GM21786 (cell line): ENCODE data around the gene DYNC1LI2.

Source experiments
- ATAC-seq: cut with Tn5 transposase; IDR thresholded peaks from one replicate; pipeline ENCODE4 v1.9.1; 2021; ENCODE audit not compliant: unreplicated experiment

The DYNC1LI2 gene

DNA sequence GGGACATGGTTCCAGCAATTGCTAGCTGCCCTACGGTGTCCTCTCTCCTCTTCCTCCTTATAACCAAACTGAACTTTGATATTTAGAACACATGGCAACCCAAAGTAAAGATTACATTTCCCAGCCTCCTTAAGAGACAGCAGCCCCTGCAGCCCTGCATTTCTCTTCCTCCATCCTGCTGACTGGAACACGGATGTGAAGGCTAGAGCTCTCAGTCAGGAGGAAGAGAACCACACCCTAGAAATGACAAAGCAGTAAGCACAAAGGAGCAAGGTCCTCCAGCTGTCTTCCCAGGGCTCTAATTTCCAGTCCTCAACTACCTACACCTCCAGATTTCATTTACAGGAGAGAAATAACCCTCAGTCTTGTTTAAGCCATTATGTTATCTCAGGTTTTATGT, 10.9 kb downstream of the DYNC1LI2 start:
- no peak for ATAC-seq

DNA sequence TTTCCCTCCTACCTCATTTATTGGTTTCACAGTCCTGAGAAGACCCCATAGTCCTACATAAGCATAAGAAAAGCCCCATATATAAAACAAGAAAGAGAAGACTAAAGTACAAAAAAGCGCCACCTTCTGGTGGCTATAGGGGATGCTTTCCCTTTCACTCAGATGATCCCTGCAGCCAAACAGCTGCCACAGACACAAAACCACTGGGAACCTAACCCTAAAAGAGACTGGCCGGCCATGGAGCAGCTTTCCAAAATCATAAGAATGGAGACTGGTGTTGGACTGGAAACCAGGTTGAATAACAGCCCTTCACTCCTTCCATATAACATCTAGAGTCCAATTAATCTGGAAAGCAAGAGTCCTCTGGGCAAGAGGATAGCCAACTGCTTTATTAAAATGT, 11.4 kb downstream of the DYNC1LI2 start:
- ATAC-seq = no peak

DNA sequence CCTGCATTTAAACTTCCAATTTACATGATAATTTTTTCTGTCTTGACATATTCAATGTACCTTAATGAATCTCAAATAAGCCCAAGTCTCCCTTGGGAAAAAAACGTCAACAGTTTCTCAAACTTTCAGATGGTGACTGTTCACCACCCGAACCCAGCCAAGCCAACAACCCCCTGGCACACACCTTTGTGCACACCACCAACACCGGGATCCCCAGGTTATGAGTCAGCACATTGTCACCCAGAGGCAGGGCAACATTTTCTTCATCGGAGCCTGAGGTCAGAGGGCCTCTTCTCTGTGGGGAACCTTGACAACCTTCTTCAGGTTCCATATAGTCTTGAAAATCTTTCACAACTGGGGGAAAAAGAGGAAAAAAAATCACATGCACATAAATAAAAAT, 15.5 kb downstream of the DYNC1LI2 start:
- ATAC-seq = no peak

GRCh38 chr16:66731101-66731500, 20.3 kb downstream of the DYNC1LI2 start:
- ATAC-seq = no peak

- no peak for ATAC-seq
Measured at GRCh38 chr16:66728804-66729203, 22.6 kb downstream of the DYNC1LI2 start.

DNA sequence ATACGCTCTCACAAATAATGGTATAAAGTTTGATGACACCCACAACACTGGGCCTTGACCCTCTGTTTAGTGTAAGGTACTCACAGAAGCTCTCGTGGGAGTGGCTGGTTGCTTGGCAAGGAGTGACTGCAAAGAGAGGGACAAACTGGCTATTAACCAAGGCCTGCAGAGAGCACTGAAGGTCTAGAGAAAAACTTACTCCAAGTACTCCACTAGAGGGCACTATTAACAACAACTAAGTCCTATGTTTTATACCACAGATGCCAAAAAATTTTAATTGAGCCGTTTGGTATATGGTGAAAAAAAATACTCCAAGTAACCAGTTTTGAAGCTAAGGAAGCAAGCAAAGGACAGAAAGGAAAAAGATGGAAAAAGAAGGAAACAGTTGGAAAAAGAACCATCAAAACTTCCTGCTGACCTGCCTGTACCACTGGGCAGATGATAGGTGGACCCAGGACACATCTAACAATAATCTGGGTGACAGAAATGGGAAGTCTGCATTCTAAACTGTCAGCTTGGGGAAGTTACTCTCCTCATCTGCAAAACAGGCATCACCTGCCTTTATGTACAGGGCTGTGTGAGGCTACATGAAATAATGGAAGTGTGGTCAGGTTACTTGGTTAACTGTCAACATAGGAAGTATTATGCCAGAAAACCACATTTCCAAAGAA, 23.2 kb downstream of the DYNC1LI2 start:
- ATAC-seq = peak; percentile 50

DNA sequence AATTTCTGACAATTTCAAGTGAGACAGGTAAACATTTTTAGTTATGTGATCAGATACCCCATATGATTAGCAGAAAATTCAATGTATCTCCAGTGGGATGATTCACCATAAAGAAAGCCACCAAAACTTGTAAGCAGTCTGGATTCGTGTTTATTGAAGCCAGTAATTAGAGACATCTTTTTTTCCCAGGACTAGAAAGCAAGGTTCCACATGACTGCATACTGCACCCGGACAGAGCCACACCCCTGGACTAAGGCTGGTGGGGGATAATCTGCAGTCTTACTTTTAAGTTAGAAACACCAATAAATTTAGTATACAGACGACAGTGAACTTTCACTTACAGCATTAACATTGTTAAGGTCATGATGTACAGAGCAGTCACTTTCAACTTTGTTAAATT, 30.6 kb downstream of the DYNC1LI2 start:
- no peak for ATAC-seq

- no peak for ATAC-seq
Measured at GRCh38 chr16:66719246-66719645, 32.2 kb downstream of the DYNC1LI2 start.

DNA sequence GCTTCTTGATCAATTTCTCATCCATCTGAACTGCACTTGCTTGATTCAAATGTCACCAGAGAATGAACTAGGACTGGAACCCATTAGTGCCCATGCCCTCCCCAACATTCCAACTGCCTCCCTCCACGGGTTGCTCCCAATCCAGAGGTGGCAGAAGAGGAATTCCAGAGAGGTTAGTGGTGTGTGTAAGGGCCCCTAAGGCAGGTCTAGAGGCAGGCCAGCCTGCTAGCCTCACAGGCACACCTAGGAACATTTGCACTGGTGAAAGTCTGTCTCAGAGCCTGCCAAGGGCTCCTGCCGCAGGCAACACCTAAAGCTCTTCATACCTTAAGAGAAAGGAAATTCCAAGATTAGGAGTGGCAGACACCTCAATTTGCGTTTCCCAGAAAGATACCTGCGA, 33.6 kb downstream of the DYNC1LI2 start:
- ATAC-seq = no peak

- no peak for ATAC-seq
Measured at GRCh38 chr16:66717112-66717675, 34.2 kb downstream of the DYNC1LI2 start.

- no peak for ATAC-seq
Measured at GRCh38 chr16:66714654-66715307, 36.6 kb downstream of the DYNC1LI2 start.

- ATAC-seq = no peak
Measured at GRCh38 chr16:66714062-66714461, 37.3 kb downstream of the DYNC1LI2 start.

DNA sequence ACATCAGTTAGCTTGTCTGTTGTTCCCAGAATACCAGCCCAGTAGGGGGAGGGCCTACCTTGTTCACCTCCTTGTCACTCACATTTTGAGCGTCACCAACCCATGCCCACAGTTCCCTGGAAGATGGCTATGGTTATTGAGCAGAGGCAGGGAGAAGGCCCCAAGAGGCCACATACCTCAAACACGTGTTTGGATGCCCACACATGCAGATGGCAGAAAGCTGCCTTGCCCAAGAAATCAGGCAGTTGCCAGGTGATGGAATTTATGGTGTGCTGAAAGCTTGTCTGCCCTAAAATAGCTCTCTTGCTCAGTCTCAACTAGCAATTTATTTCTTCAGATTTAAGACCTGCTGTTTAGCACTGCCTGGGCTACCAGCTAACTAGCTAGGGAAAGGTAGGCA, 38.3 kb downstream of the DYNC1LI2 start:
- no peak for ATAC-seq

DNA sequence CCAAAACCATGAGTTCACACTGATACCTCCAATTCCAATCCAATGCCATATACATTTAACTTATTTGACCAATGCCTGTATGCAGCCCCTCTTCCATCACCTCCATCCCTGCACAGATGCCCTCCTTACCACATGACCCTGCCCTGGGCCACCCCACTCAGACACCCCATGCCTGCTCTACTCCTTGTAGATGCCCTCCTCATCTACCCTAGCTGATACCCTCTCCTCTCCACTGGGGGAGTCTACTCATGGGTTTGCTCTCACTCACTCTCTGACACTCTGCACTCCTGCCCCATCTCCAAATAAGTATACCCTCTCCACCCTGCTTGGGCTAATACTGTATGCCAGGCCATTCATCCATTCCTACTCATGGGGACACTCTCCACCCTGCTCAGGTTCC, 38.9 kb downstream of the DYNC1LI2 start:
- no peak for ATAC-seq

GRCh38 chr16:66711581-66711980, 39.8 kb downstream of the DYNC1LI2 start:
- ATAC-seq = no peak

- ATAC-seq = no peak
Measured at GRCh38 chr16:66706506-66706880, 44.9 kb downstream of the DYNC1LI2 start.

DNA sequence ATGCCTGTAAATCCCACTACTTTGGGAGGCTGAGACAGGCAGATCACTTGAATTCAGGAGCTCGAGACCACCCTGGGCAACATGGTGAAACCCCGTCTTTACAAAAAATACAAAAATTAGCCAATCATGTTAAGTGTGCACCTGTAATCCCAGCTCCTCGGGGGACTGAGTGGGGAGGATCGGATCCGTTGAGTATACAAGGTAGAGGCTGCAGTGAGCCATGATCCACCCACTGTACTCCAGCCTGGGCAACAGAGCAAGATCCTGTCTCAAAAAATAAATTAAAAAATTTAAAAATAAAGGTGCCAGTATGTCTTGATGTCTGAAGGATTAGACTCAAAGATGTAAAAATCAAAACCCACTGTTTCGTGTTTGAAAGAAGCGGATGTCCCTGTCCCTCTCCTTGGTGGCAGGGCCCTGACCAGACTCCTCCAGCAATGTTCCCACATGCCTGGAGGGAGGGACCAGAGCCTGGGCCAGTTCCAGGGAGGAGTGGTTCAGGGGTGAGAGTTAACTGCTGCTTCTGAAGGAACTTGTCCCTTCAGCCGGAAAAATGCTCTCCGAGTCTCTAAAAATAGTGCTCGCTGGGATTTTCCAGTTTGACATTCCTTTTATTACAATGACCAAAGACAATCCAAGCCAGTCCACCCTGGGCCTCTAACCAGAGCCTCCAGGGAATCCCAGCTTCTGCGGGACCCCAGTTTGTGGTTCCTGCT, 45.5 kb downstream of the DYNC1LI2 start:
- ATAC-seq = no peak

DNA sequence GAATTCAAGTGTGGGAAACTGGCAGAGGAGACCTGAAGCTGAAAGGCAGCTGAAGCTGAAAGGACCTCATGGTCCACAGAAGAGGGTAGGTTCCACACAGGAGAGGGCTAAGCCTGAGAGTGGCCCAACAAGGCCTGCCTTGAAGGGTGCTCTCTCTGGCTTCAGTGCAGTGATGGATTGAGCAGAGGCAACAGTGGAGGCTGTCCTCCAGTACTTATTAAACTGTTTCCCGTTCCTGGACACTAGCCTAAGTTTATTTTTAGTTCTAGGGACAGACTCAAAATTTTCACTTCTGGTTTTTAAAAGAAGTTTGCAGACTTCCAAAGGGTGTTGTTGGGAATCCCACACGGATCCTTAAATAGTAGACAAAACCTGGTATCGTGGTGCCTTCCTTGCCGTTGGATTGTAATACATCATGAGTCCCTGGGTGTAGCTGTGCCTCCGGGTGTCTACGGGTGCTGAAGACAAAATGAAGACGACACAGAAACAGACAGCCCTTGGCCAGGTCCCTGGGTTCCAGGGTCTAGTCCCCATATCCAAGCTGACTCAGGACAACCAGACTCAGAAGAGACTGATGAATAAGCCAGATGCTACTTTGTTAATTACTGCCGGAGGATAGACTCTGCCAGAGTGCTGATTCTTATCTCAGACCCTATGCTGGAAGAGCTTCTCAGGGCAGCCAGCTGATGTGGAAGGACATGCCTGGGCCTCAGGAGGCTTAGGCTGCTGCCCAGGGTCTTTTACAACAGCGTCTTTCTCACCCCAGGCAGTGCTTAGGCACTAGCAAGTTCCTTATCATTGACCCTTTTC, 47.8 kb downstream of the DYNC1LI2 start:
- ATAC-seq = no peak

GRCh38 chr16:66701516-66701915, 49.9 kb downstream of the DYNC1LI2 start:
- ATAC-seq = no peak

- no peak for ATAC-seq
Measured at GRCh38 chr16:66701026-66701425, 50.4 kb downstream of the DYNC1LI2 start.

GRCh38 chr16:66699898-66700297, 51.5 kb downstream of the DYNC1LI2 start:
- ATAC-seq = no peak
